NCI-H1092 (cell line): ENCODE measurements around the gene CPSF4L.
A peak's percentile ranks its signal among the peaks of the same experiment; 100 is the strongest.
"Not testable (repeated sequence)": the region's sequence is repeated elsewhere in the genome, so short reads cannot be mapped to it uniquely, and the experiment has no call there.

Source experiments
- DNase-seq: peaks from one replicate; lab custom pipeline; 2025; lab: John Stamatoyannopoulos, UW

CPSF4L gene, protein sequence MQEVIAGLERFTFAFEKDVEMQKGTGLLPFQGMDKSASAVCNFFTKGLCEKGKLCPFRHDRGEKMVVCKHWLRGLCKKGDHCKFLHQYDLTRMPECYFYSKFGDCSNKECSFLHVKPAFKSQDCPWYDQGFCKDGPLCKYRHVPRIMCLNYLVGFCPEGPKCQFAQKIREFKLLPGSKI

DNA sequence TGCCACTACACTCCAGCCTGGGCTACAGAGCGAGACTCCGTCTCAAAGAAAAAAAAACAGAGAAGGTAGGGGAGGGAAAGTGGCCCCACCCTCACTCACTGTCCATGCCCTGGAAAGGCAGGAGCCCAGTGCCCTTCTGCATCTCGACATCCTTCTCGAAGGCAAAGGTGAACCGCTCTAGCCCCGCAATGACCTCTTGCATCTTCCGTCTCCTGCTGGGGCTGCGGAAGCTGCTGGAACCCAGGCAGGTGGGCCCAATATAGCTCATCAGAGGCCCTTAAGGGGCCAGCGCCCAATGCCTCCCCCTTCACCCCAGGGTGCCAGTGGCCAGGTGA lies at the start of gene CPSF4L:
CPSF4L (minus strand) TSS at position 264 of the 335 bp plus-strand sequence; CDS start at position 202, 62 bp downstream.
- DNase-seq, result no peak

DNA sequence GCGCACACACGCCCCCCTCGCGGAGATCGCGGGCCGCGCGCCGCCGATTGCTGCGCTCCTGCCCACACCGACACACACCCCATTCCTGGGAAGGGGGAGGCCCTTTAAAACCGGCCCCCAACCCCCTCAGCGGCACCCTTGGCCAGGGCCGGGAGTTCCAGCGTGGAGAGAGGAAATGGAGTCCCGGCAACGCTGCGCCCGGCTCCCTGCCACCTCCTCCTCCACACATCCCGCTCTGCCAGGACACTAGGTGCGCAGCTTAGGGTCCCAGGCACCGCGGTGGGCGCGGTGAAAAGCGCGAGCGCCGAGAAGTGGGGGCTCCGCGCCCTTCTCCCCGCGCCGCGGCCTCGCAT lies 49.7 kb upstream of the CPSF4L start:
- DNase-seq, result no peak

DNA sequence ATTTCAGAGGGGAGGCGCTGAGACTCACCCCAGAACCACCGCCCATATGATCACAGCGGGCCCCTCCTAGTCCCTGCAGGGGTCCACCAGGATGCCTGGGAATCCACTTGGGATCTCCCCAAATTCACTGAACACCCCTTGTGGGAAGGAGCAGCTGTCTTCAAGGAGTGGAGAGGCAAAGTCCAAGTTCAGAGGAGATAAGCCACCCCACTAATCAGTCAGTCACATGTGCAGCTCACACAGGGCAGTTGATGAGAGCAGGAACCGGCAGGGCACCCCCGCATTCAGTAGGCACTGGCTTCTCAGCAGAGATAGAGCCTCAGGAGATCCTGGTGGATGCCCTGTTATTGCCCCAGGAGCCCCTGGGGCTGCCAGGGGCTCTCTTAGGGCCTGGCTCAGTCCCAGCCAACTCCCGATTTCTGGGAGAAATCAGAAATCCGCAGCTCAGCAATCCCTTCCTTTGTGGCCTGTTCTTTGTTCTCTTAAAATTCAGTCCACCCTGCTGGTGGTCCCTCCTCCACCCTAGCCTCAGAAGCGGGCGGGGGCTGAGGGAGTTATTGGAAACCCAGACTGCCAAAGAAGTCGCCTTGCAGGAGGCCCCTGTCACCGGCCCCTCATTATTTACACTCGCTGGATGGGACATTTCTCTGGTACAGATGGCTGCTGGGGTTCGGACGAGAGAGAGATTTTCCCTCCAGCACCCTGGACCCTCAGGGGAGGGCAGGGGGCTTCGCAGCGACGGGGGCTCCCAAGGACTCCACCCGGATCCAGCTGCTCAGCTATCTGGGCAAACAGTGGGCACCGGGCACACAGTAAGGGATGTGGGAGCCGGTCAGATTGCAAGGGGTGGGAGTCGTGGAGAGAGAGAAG lies 48.3 kb upstream of the CPSF4L start:
- DNase-seq, result no peak

DNA sequence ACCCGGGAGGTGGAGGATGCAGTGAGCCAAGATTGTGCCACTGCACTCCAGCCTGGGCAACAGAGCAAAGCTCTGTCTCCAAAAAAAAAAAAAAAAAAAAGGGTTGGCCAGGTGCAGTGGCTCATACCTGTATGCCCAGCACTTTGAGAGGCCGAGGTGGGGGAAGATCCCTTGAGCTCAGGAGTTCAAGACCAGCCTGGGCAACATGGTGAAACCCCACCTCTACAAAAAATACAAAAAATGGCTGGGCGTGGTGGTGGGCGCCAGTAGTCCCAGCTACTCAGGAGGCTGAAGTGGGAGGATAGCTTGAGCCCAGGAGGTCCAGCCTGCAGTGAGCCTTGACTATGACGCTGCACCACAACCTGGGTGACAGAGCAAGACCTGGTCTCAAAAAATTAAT lies 47.3 kb upstream of the CPSF4L start:
- not testable (repeated sequence) for DNase-seq

DNA sequence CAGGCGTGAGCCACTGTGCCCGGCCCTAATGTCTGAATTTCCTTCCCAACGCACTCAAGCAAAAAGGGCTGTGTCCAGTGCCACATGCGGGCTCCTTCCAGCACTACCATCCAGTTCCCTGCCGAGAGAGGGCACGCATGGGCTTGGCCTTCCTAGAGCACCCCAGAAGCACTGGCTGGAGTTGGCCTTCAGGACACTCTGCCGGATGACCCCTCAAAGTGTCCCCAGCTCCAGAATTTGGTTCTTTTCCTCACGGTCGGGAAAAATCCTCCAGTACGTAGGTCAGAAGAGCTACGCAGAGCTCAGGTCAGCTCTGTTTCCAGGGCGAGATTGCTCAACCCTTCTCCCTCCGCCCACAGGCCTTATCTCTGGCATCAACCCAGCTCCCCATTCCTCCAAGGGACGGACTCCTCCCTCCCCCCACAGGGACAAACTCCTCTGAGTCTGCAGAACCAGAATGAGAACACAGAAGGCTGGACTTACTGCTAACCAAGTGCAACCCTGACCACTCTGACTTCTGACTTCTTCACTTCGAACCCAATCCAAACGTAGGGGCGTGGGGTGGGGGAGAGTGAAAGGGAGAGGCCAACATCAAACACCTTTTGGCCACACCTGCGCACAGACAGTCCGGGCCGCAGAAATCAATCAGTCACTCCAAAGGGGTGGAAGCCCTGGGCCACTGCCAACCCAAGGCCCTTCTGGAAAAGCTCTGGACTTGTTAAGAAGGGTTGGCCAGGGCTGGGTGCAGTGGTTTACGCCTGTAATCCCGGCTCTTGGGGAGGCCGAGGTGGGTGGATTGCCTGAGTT lies 46.5 kb upstream of the CPSF4L start:
- DNase-seq, result no peak

DNA sequence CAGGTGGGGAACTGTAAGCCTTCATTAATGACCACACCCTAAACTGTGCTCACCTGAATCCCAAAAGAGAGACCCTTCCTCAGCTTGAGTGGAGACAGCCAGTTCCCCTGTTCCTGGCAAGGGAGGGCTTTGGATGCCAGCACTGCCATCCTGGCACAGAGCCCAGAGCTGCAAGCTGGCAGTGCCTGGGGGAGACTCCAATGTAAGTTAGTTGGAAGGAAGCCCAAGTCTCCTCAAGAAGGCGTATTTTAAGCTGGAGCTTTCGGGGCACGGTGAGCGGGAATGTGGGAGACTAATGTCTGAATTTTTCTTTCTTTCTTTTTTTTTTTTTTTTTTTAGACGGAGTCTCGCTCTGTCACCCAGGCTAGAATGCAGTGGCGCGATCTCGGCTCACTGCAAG lies 45.5 kb upstream of the CPSF4L start:
- DNase-seq, result no peak

DNA sequence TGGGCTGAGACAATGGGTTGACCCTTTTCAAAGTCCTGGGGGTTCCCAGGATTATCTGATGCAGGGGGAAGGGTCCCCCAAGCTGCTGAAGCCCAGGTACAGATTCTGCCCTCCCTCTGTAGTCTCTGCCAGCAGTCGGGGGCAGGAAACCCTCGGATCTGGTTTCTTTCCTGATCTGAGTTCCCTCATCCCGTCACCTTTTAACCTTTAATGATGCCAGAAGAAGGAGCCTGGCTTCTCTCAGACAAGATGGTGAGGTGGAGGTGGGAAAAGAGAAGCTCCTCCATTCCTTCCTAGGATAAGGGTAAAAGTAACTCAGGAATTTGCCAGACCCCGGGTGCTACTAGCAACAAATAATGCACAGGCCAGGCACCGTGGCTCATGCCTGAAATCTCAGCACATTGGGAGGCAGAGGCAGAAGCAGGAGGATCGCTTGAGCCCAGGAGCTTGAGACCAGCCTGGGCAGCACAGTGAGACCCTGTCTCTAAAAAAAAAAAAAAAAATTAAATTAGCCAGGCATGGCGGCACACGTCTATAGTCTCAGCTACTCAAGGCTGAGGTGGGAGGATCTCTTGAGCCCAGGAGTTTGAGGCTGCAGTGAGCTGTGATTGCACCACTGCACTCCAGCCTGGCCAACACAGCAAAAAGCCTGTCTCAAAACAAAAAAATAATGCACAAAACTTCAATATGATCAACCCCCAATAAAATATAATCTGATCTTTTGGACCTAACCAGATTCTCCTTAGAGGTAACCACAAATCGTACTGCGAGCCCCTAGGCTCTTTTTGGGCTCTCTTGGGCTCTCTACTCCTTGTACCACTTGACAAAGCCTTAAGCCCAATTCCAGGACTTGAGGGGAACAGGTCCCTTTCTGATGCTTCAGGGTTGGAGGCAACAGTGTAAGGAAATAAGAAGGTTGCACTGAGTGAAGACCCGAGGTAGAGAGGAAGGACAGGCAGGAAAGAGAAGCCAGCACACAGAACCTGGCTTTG lies 44.5 kb upstream of the CPSF4L start:
- DNase-seq, result no peak

DNA sequence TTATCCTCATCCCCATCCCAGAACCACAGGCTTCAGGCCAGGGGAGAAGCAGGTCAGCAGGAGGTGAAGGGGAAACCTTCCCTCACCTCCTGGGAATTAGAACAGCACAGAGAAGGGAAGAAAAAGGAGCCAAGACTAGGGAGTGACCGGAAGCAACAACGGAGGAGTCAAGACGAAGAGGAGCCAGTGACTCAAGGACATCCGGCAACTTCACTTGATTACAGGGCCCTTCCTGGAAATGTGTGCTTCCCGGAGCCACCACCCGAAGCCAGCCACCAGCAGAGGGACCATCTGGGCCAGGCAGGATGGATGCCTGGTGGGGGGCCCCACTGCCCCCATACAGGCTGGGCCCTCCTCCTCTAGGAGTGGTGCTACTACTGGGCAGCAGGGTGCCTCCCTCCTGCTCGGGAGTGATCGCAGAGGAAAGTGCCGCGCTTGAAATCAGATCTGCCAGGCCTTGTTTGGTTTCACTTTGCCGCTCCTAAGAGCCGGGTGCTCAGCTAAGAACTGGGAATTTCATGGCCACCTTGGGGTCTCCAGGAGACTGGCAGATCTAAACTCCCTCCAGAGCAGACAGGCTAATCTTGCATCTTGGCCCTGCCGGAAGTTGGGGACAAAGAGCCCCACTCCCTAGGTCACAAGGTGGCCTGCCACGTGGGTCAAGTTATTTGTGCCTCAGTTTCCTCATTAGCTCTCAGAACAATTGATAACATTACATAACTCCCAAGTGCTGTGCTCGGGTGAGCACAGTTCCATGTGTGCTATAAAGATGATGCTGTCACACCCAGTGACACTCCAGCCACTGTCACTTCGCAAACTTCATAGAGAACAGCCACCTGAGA lies 43.5 kb upstream of the CPSF4L start:
- DNase-seq, result peak; percentile 35

DNA sequence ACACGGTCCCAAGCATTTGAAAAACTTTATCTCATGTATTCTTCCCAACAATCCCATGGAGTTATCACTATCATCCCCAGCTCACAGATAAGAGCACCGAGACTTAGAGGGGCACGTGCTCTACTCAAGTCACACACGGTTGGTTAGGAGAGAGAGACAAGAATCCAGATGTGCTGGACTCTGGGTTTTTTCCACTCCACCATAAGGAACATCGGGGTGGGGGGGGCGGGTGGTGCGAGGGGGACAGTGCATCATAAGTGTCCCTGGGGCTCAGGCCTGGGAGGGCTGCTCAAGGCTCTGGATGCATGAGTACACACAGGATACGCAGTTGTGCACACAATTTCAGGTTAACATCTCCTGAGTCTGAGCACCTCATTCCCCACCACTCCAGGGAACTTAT lies 42.8 kb upstream of the CPSF4L start:
- DNase-seq, result no peak

DNA sequence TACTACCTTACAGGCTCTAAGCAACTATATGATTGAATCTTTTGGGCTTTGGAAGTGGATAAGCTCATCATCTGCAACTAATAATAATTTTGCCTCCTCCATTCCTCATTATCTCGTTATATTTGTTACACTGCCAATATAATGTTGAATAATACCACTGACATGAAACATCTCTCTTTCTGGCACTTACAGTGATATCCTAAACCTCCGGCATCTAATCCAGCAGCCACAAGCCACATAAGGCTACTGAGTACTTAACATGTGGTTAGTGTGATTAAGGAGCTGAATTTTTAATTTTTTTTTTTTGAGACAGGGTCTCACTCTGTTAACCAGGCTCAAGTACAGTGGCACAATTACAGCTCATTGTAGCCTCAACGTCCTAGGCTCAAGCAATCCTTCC lies 40.5 kb upstream of the CPSF4L start:
- no peak for DNase-seq

DNA sequence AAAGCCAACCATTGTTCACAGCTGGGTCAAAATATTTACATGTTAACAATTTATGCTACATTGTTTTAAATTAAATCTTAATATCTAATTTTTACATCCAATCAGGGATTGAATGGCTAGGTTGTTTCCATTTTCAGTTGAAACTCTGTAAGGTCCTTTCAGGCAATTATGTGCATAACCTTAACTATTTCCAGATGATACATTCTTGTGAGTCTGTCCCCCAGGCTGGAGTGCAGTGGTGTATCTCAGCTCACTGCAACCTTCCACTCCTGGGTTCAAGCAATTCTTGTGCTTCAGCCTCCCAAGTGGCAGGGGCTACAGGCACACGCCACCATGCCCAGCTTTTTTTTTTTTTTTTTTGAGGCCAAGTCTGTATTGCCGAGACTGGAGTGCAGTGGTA lies 39.7 kb upstream of the CPSF4L start:
- no peak for DNase-seq

DNA sequence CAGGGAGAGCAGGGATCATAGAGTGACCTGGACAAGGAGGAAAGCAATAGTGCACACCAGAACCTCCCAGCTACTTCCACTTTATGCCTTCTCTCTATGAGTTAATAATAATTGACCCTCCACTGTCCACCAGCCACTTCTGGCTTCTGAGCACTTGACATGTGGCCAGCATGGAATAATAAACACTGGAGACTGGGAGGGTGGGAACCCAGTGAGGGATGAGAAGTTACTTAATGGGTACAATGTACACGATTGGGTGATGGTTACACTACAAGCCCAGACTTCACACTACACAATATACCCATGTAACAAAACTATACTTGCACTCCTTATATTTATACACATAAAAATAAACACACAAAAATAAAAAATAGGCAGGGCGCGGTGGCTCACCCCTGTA lies 38.7 kb upstream of the CPSF4L start:
- DNase-seq, result no peak

DNA sequence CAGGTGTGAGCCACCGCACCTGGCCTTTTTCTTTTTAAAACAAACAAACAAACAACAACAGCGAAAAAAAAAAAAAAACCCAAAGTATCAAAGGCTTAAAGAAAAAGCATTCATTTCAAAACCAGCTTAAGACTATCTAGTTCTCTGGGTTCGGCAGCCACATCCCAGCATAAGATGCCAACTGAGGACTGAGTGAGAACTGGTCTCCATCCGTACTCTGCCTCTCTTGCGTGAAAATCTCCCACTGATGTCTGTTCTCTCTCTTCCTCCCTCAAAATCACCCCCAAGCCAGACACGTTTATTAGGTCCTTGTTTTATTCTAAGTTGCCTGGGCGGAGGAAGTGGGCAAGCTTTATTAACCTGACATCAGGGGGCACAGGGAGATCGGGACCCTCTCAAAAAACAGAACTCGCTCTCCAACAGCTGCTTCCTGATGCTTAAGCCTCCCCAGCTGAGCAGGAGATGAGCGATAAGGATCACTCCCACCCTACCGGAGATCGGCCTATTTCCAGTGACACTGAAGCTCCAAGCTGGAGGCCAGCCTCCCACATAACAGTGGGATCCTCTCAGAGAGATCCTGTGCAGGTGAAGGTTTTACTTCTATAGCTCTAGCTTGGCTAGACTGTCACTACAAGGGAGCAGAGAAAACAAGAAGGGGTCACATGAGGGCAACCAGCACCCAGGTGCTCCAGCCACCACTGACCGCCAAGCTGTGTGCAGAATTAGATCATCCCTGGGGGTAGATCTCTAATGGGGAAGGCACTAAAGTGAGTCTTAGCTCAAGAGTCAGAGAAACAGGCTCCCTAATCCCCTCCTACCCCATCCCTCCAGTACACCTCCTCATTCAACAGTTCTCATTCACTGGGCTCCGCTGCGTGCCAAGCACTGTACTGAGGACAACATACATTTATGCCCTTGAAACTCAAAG lies 36.5 kb upstream of the CPSF4L start:
- no peak for DNase-seq

DNA sequence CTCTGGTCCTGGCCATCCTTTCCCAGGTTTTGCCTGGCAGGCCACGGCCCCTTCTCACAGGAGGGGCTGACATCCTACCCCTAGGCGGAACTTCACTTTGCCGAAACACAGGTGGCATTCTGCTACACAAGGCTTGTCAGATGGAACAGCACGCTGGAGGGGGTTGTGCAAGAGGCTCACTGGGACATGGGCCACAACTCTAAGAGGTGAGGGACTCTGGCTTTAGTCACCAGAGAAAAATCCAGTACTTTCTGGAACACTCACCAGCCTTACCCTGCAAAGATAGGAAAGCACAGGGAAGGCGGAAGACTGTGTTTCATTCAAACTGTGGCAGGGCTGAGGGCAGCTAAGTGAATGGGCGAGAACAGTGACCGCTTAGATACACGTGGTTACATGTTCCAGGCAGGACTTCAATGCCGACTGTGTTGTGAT lies 31.8 kb upstream of the CPSF4L start:
- no peak for DNase-seq

DNA sequence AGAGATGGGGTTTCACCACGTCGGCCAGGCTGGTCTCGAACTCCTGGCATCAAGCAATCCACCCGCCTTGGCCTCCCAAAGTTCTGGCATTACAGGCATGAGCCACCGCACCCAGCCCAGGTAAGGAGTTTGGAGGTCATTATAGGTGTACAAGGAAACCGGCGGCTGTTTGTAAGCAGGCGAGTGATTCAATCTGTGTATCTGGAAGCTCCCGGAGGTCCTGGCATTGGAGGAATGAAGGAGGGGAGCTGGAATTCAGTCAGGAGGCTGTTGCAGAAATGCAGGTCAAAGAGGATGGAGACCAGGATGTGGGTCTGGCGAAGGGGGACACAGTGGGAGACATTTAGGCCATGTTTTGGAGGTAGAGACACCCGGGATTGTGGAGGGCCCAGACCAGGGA lies 31.4 kb upstream of the CPSF4L start:
- no peak for DNase-seq

DNA sequence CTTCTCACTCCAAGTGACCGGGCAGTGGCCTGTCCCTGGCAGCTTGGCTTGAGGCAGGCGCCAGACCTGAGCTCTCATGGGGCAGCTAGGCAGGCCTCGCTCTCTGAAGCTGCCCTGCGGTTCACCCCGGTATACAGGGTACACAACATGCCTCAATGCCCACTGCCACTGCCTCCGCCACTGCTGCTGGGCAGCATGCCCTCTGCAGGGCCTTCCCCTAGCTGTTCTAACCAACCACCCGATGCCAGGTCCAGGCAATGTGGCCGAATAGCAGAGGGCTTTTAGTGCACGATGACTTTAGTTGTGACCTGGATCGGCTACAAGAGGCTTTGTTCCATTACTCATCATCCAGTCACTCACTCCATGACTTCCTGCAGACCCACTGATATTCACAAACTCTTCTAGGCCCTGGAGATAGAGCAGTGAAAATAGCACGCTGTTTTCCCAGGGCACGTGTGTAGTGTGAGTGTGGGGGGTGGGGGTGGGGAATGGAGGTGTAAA lies 30.4 kb upstream of the CPSF4L start:
- DNase-seq, result no peak

DNA sequence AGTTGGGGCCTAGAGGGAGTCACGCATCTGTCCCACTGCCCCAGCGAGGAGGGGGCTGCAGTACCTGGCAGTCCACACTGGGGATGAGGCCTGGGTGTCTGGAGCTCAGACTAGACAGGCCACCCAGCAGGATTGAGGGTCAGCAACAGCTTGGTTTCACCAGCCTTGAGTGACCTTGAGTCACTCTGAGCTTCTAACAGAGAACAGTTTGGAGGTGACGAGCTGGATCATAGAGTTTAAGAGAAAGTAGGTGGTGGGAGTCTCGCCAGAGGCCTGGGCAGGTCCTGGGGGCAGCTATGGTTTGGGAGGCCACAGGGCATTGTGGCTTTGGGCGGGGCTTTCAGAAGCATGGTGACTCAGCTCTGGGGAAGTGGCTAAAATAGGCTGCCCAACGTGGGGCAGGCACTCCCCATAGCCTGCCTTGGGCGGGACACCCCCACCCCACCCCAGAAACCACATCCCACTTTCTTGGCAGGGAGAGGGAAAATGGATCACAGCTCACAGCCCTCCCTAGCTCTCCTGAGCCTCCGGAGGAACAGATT lies 29.7 kb upstream of the CPSF4L start:
- no peak for DNase-seq

DNA sequence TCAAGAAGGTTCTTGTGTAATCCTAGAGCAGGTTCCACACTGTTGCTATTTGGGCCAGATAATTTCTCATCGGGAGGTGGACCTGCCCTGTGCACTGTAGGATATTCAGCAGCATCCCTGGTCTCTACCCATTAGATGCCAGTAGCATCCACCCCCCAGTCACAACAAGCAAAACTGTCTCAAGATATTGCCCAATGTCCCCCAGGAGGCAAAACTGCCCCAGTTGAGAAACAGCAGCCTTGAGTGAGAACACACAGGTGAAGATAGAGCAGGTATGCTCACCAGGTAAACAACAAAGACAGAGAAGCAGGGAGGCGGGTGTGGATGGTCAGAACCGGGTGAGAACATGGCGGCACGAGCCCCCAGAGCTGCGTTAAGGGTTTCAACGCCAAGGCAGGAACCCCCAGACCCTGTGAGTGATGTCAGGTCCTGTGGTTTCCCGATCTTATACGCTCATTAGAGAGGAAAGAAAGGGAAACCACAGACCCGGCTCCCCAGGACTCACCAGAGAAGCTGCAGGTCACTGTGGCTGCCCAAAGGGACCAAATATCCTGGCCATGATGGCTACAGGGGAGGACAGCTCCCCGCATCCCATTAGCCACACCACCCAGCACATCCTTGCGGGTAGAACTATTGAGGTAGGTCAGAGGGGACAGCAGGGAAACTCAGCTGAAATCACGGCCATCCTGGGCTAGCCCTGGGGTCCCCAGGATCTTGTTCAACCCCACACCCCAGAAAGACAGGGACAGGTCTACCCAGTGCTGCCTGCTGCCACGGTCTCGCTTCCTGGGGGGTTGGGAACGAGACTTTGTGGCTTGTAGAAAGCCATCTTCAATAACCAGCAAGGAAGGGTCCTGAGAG lies 28.9 kb upstream of the CPSF4L start:
- DNase-seq, result no peak
